Astrocyte of the cerebellum (primary cell): Measurements from ENCODE around the gene RAD51B.
A peak's percentile ranks its signal among the peaks of the same experiment; 100 is the strongest.

Experiments used
- DNase-seq: peaks from one replicate; pipeline ENCODE4 v3.0.0-alpha.2; 2011; ENCODE audit warnings: low read depth
- H3K4me3 ChIP-seq: 2 replicates; pipeline ENCODE4 v1.5.1; 2011; ENCODE audit warnings: mild to moderate bottlenecking, low read depth, low read length, moderate library complexity
- CTCF ChIP-seq: IDR thresholded peaks from 2 replicates; pipeline ENCODE4 v1.5.1; 2012; ENCODE audit warnings: low read length, low read depth, moderate library complexity, mild to moderate bottlenecking; ENCODE audit errors: missing control alignments
- in situ Hi-C: cut with HindIII; loops from 2 replicates; pipeline ENCODE4 v1.10.0; 2017; ENCODE audit warnings: low sequenced_read_pairs

RAD51B gene

GRCh38 chr14:68520637-68521556 lies 701.3 kb downstream of the RAD51B start:
- TF ChIP-seq CTCF, result no peak
- in situ Hi-C loops, result no loop called here
- DNase-seq, result no peak
- no peak overlapping the region for H3K4me3 ChIP-seq

- in situ Hi-C loops, result no loop called here
- no peak overlapping the region for H3K4me3 ChIP-seq
- TF ChIP-seq CTCF, result no peak
- no peak for DNase-seq
Measured at GRCh38 chr14:68521557-68521901, 702.0 kb downstream of the RAD51B start.

- H3K4me3 ChIP-seq, result no peak overlapping the region
- DNase-seq, result no peak
- TF ChIP-seq CTCF, result peak; percentile 13
- in situ Hi-C loops, result no loop called here
Measured at GRCh38 chr14:68521961-68522509, 702.5 kb downstream of the RAD51B start.

GRCh38 chr14:68522510-68523325 lies 703.1 kb downstream of the RAD51B start:
- TF ChIP-seq CTCF, result no peak
- DNase-seq, result no peak
- H3K4me3 ChIP-seq, result no peak overlapping the region
- in situ Hi-C loops, result no loop called here

GRCh38 chr14:68523326-68523610 lies 703.7 kb downstream of the RAD51B start:
- H3K4me3 ChIP-seq, result no peak overlapping the region
- no peak for DNase-seq
- no peak for TF ChIP-seq CTCF
- in situ Hi-C loops, result no loop called here

GRCh38 chr14:68523989-68524725 lies 704.6 kb downstream of the RAD51B start:
- in situ Hi-C loops, result no loop called here
- TF ChIP-seq CTCF, result no peak
- H3K4me3 ChIP-seq, result no peak overlapping the region
- DNase-seq, result no peak
